Activated CD8-positive, alpha-beta T cell treated with anti-CD3 and anti-CD28 coated beads, Interleukin-2, amount 10 ng/mL, durations not matched to agents 7 days and 5 days (primary cell): ENCODE measurements around the gene SAFB. TPM values are rescaled to one million over a fixed set of nuclear protein-coding genes. Genes with fewer than 3 reads are reported as not detected.

Experiments used
- ATAC-seq: fragments of 150-1000 bp; cut with Tn5 transposase; one replicate; pipeline ENCODE4 v1.10.0; 2021; ENCODE audit warnings: moderate library complexity
- CTCF ChIA-PET: fragments of 350-600 bp; sonication (Branson Sonifier 250); formaldehyde crosslinking; loops from one replicate; lab custom pipeline; 2021; ENCODE audit warnings: antibody characterized with exemption; lab: Charles Lee
- POLR2A ChIA-PET: fragments of 350-600 bp; sonication (Branson Sonifier 250); formaldehyde crosslinking; loops from one replicate; lab custom pipeline; 2021; ENCODE audit warnings: antibody characterized with exemption; lab: Charles Lee
- DNase-seq: peaks from one replicate; pipeline ENCODE4 v3.0.0-alpha.2; 2020
- H3K27ac Mint-ChIP-seq: one replicate; pipeline ENCODE4 v1.8.0; 2021; ENCODE audit warnings: mild to moderate bottlenecking, mixed read lengths
- H3K27me3 Mint-ChIP-seq: one replicate; pipeline ENCODE4 v1.8.0; 2021; ENCODE audit warnings: low read depth, mixed read lengths
- H3K36me3 Mint-ChIP-seq: one replicate; pipeline ENCODE4 v1.8.0; 2021; ENCODE audit warnings: low read depth, mixed read lengths
- H3K4me1 Mint-ChIP-seq: one replicate; pipeline ENCODE4 v1.8.0; 2021; ENCODE audit warnings: low read depth, mixed read lengths
- H3K4me3 Mint-ChIP-seq: one replicate; pipeline ENCODE4 v1.8.0; 2021; ENCODE audit warnings: mild to moderate bottlenecking, mixed read lengths
- H3K9me3 Mint-ChIP-seq: one replicate; pipeline ENCODE4 v1.8.0; 2022; ENCODE audit warnings: mixed read lengths; ENCODE audit not compliant: insufficient read depth
- total RNA-seq, 2 experiments: library from RNA; stranded (reverse); gene quantifications; one replicate each; pipeline ENCODE4 v1.2.3, GENCODE V29; 2021

Gene SAFB
- total RNA-seq, 2 experiments from 2014 or later, result 116 to 134 TPM

GRCh38 chr19:5632241-5632612, 9.3 kb downstream of the SAFB start:
- Mint-ChIP-seq H3K9me3 (no peaks in the 10 kb centered on the region), H3K27me3 (no peaks in the 10 kb centered on the region), H3K36me3 (peaks cover 53% of the 10 kb centered on the region), H3K4me1 (peaks cover 45% of the 10 kb centered on the region), H3K27ac (no peak overlapping the region), H3K4me3 (no peak overlapping the region)
- no peak for ATAC-seq
- ChIA-PET CTCF (no interaction called here), POLR2A (no interaction called here)
- DNase-seq, result no peak

- peaks cover 51% of the 10 kb centered on the region for H3K36me3 Mint-ChIP-seq
- CTCF ChIA-PET, result no interaction called here
- no peak overlapping the region for H3K27ac Mint-ChIP-seq
- H3K4me3 Mint-ChIP-seq, result no peak overlapping the region
- H3K27me3 Mint-ChIP-seq, result no peaks in the 10 kb centered on the region
- H3K4me1 Mint-ChIP-seq, result peaks cover 41% of the 10 kb centered on the region
- no peaks in the 10 kb centered on the region for H3K9me3 Mint-ChIP-seq
- DNase-seq, result no peak
- POLR2A ChIA-PET, result no interaction called here
- ATAC-seq, result no peak
These were observed 9.8 kb downstream of the SAFB start for GRCh38 chr19:5632657-5633056.

GRCh38 chr19:5635427-5635826, 12.5 kb downstream of the SAFB start:
- H3K36me3 Mint-ChIP-seq, result peaks cover 35% of the 10 kb centered on the region
- POLR2A ChIA-PET, result interaction anchor here (1.9 to 2.2 kb wide), 2 partner anchors 11 to 12 kb away, joined by 5 to 7 read pairs; partner anchors contain the start of genes SAFB and SAFB2
- DNase-seq, result no peak

GRCh38 chr19:5637971-5638370, 15.1 kb downstream of the SAFB start:
- H3K9me3 Mint-ChIP-seq, result no peaks in the 10 kb centered on the region
- no peak for ATAC-seq
- ChIA-PET CTCF (no interaction called here), POLR2A (no interaction called here)
- H3K27ac Mint-ChIP-seq, result no peak overlapping the region
- DNase-seq, result no peak
- peaks cover 36% of the 10 kb centered on the region for H3K36me3 Mint-ChIP-seq
- no peaks in the 10 kb centered on the region for H3K27me3 Mint-ChIP-seq
- no peak overlapping the region for H3K4me3 Mint-ChIP-seq
- H3K4me1 Mint-ChIP-seq, result peaks cover 18% of the 10 kb centered on the region

More at GRCh38 chr19:5635427-5635826, 12.5 kb downstream of the SAFB start:
- Mint-ChIP-seq H3K27ac (peak overlapping the region; percentile 26), H3K4me1 (peaks cover 23% of the 10 kb centered on the region), H3K9me3 (no peaks in the 10 kb centered on the region), H3K4me3 (no peak overlapping the region), H3K27me3 (no peaks in the 10 kb centered on the region)
- CTCF ChIA-PET, result interaction anchor here (1.9 to 2.0 kb wide), 2 partner anchors 12 to 85 kb away, joined by 4 read pairs; partner anchors contain the start of genes CATSPERD, LONP1, SAFB and SAFB2
- no peak for ATAC-seq

GRCh38 chr19:5641171-5641570, 18.3 kb downstream of the SAFB start:
- no peak for ATAC-seq
- H3K4me1 Mint-ChIP-seq, result peaks cover 14% of the 10 kb centered on the region
- DNase-seq, result no peak
- peaks cover 54% of the 10 kb centered on the region for H3K36me3 Mint-ChIP-seq
- no peaks in the 10 kb centered on the region for H3K9me3 Mint-ChIP-seq
- H3K27me3 Mint-ChIP-seq, result no peaks in the 10 kb centered on the region
- no peak overlapping the region for H3K27ac Mint-ChIP-seq
- ChIA-PET POLR2A (interaction anchor here (0.5 to 1.6 kb wide), 2 partner anchors 14 to 18 kb away, joined by 3 to 7 read pairs; partner anchors contain the start of genes SAFB and SAFB2), CTCF (no interaction called here)
- no peak overlapping the region for H3K4me3 Mint-ChIP-seq

GRCh38 chr19:5642204-5642603, 19.3 kb downstream of the SAFB start:
- no peak for DNase-seq
- Mint-ChIP-seq H3K4me3 (no peak overlapping the region), H3K27ac (no peak overlapping the region), H3K4me1 (peaks cover 14% of the 10 kb centered on the region), H3K36me3 (peaks cover 65% of the 10 kb centered on the region), H3K9me3 (no peaks in the 10 kb centered on the region), H3K27me3 (no peaks in the 10 kb centered on the region)
- ChIA-PET CTCF (no interaction called here), POLR2A (interaction anchor here (1.6 kb wide), 1 partner anchor 19 kb away, joined by 7 read pairs; the partner anchor contains the start of genes SAFB and SAFB2)
- ATAC-seq, result no peak

- POLR2A ChIA-PET, result no interaction called here
- H3K9me3 Mint-ChIP-seq, result no peaks in the 10 kb centered on the region
- H3K4me1 Mint-ChIP-seq, result peaks cover 14% of the 10 kb centered on the region
- no peak for DNase-seq
- peaks cover 68% of the 10 kb centered on the region for H3K36me3 Mint-ChIP-seq
- H3K4me3 Mint-ChIP-seq, result no peak overlapping the region
- H3K27ac Mint-ChIP-seq, result no peak overlapping the region
- H3K27me3 Mint-ChIP-seq, result no peaks in the 10 kb centered on the region
- ATAC-seq, result no peak
- CTCF ChIA-PET, result no interaction called here
These were observed 20.2 kb downstream of the SAFB start for GRCh38 chr19:5643060-5643459.

GRCh38 chr19:5644037-5644436, 21.2 kb downstream of the SAFB start:
- ATAC-seq (no peak), DNase-seq (no peak)
- H3K27ac Mint-ChIP-seq, result peak overlapping the region; percentile 26
- H3K4me1 Mint-ChIP-seq, result peaks cover 14% of the 10 kb centered on the region
- no peaks in the 10 kb centered on the region for H3K27me3 Mint-ChIP-seq
- H3K4me3 Mint-ChIP-seq, result no peak overlapping the region
- H3K36me3 Mint-ChIP-seq, result peaks cover 74% of the 10 kb centered on the region
- no peaks in the 10 kb centered on the region for H3K9me3 Mint-ChIP-seq
- CTCF ChIA-PET, result no interaction called here
- POLR2A ChIA-PET, result no interaction called here

- no peak for ATAC-seq
- H3K4me1 Mint-ChIP-seq, result peaks cover 12% of the 10 kb centered on the region
These were observed 22.5 kb downstream of the SAFB start for GRCh38 chr19:5645409-5645808.

GRCh38 chr19:5646703-5647102, 23.8 kb downstream of the SAFB start:
- H3K27me3 Mint-ChIP-seq, result no peaks in the 10 kb centered on the region
- H3K4me3 Mint-ChIP-seq, result no peak overlapping the region
- ChIA-PET POLR2A (no interaction called here), CTCF (no interaction called here)
- DNase-seq (no peak), ATAC-seq (no peak)
- H3K36me3 Mint-ChIP-seq, result peaks cover 81% of the 10 kb centered on the region
- peaks cover 8% of the 10 kb centered on the region for H3K4me1 Mint-ChIP-seq
- peak overlapping the region; percentile 30 for H3K27ac Mint-ChIP-seq
- no peaks in the 10 kb centered on the region for H3K9me3 Mint-ChIP-seq

More at GRCh38 chr19:5645409-5645808, 22.5 kb downstream of the SAFB start:
- POLR2A ChIA-PET, result no interaction called here
- Mint-ChIP-seq H3K4me3 (no peak overlapping the region), H3K27ac (no peak overlapping the region), H3K36me3 (peaks cover 80% of the 10 kb centered on the region), H3K27me3 (no peaks in the 10 kb centered on the region), H3K9me3 (no peaks in the 10 kb centered on the region)
- no peak for DNase-seq
- CTCF ChIA-PET, result no interaction called here

- ChIA-PET CTCF (no interaction called here), POLR2A (no interaction called here)
- Mint-ChIP-seq H3K9me3 (no peaks in the 10 kb centered on the region), H3K27ac (no peak overlapping the region), H3K4me3 (no peak overlapping the region), H3K27me3 (no peaks in the 10 kb centered on the region), H3K4me1 (no peaks in the 10 kb centered on the region), H3K36me3 (peaks cover 80% of the 10 kb centered on the region)
- DNase-seq, result no peak
- no peak for ATAC-seq
These were observed 25.6 kb downstream of the SAFB start for GRCh38 chr19:5648464-5648863.

GRCh38 chr19:5651361-5651760, 28.5 kb downstream of the SAFB start:
- Mint-ChIP-seq H3K4me1 (no peaks in the 10 kb centered on the region), H3K27me3 (no peaks in the 10 kb centered on the region), H3K36me3 (peaks cover 76% of the 10 kb centered on the region), H3K27ac (no peak overlapping the region), H3K9me3 (no peaks in the 10 kb centered on the region), H3K4me3 (no peak overlapping the region)
- CTCF ChIA-PET, result no interaction called here
- POLR2A ChIA-PET, result no interaction called here
- no peak for ATAC-seq
- DNase-seq, result no peak

GRCh38 chr19:5652261-5652660, 29.4 kb downstream of the SAFB start:
- Mint-ChIP-seq H3K27me3 (no peaks in the 10 kb centered on the region), H3K4me3 (no peak overlapping the region), H3K27ac (no peak overlapping the region), H3K9me3 (no peaks in the 10 kb centered on the region), H3K36me3 (peaks cover 72% of the 10 kb centered on the region), H3K4me1 (no peaks in the 10 kb centered on the region)
- CTCF ChIA-PET, result no interaction called here
- DNase-seq (no peak), ATAC-seq (no peak)
- POLR2A ChIA-PET, result no interaction called here
